Left ventricle myocardium inferior (tissue), 1 donor: Measurements from ENCODE around the gene AREL1. TPM values are rescaled to one million over a fixed set of nuclear protein-coding genes. Genes with fewer than 3 reads are reported as not detected.
A peak's percentile ranks its signal among the peaks of the same experiment; 100 is the strongest.

Experiments
- DNase-seq: peaks from one replicate; pipeline ENCODE4 v3.0.0-alpha.2; 2020
- H3K27ac ChIP-seq: fragments of 200-600 bp; replicated peaks from 2 replicates; pipeline ENCODE4 v1.8.0; 2021
- H3K27me3 ChIP-seq: fragments of 200-600 bp; 2 replicates; pipeline ENCODE4 v1.8.0; 2021; ENCODE audit warnings: low read depth
- H3K36me3 ChIP-seq: fragments of 200-600 bp; 2 replicates; pipeline ENCODE4 v1.8.0; 2021
- H3K4me1 ChIP-seq: fragments of 200-600 bp; 2 replicates; pipeline ENCODE4 v1.8.0; 2021
- H3K4me3 ChIP-seq: fragments of 200-600 bp; 2 replicates; pipeline ENCODE4 v1.8.0; 2021; ENCODE audit warnings: mild to moderate bottlenecking, moderate library complexity
- H3K9me3 ChIP-seq: fragments of 200-600 bp; replicated peaks from 2 replicates; pipeline ENCODE4 v1.8.0; 2021
- intact Hi-C: fragments of 100-400 bp; cut with micrococcal nuclease; formaldehyde crosslinking; loops from one replicate; pipeline ENCODE4 v1.11.0; 2022
- total RNA-seq: library from RNA; stranded (reverse); fragmentation: NEBNext Ultra II Directional; extraction: Animal tissue kit (Norgen Biotek cat#: 25700); gene quantifications from one replicate; pipeline ENCODE4 v1.2.1, GENCODE V29; 2021
- TF ChIP-seq, protein P1 (sequence below): fragments of 200-600 bp; IDR thresholded peaks from 2 replicates; pipeline ENCODE4 v1.8.0; 2021; ENCODE audit warnings: antibody characterized with exemption, mild to moderate bottlenecking, borderline replicate concordance
- donor health status: DM: no; HTN: yes; CAD: no; lungs with severe emphysema.

The AREL1 gene
- total RNA-seq, 1 donor from 2014 or later, result 23.7 TPM

DNA sequence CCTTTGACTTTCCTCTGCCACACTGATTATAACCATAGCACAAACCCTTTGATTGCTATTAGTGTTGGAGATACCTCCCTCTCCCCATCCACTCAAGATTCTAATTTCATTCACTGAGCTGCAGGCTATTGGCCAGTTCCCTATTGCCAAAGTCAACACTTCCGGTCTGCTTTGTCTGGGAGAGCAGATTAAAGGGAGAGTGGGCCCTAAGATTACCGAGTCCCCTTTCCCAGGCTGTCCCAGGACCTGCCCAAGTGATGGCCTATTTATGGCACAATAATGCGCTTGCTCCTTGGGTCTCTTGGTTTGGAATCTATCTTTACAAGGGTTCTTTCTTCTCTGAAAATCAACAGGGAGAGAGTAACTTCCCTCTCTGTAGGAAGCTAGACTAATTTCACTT, 57.9 kb downstream of the AREL1 start:
- Histone ChIP-seq H3K9me3 (no peaks in the 10 kb centered on the region), H3K4me3 (no peak overlapping the region), H3K27me3 (no peaks in the 10 kb centered on the region), H3K27ac (peak overlapping the region; percentile 13), H3K4me1 (no peaks in the 10 kb centered on the region), H3K36me3 (peaks cover 23% of the 10 kb centered on the region)
- no peak for DNase-seq
- TF ChIP-seq, protein P1, sequence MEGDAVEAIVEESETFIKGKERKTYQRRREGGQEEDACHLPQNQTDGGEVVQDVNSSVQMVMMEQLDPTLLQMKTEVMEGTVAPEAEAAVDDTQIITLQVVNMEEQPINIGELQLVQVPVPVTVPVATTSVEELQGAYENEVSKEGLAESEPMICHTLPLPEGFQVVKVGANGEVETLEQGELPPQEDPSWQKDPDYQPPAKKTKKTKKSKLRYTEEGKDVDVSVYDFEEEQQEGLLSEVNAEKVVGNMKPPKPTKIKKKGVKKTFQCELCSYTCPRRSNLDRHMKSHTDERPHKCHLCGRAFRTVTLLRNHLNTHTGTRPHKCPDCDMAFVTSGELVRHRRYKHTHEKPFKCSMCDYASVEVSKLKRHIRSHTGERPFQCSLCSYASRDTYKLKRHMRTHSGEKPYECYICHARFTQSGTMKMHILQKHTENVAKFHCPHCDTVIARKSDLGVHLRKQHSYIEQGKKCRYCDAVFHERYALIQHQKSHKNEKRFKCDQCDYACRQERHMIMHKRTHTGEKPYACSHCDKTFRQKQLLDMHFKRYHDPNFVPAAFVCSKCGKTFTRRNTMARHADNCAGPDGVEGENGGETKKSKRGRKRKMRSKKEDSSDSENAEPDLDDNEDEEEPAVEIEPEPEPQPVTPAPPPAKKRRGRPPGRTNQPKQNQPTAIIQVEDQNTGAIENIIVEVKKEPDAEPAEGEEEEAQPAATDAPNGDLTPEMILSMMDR, result no peak
- intact Hi-C loops, result no loop called here

DNA sequence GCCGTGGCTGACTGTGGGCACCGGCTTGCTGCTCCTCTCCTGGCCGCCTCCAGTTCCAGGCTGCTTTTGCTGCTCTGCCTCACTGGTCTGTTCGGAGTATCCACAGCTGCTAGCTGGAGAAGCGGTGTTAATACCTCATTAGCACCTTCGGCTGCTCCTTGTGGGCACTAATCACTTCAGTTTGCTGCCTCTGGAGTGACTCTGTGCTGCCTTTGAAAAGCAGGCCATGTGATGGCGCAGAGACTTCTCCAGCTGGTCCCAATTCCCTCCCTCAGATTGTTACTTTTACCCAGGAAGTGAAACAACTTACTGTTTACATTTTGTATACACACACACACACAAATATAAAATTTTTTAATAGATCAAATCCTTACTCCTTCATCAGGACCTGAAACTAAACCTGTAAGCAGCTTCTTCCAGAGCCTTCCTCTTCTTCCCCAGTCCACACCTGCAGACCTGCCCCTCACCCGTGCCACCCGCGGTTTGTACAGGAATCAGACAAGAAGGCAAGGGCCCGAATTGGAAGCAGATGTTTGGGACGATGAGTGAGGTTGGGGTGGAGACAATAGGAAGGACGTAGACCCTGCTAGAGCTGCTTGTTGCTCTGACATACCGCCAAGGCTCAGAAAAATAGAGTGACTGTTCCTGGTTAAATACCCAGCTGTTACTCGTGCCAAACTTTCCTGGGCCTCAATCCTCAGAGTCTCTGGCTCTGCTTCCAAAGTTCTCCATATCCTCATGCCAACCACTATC, 59.3 kb downstream of the AREL1 start:
- H3K9me3 ChIP-seq, result no peaks in the 10 kb centered on the region
- H3K27me3 ChIP-seq, result no peaks in the 10 kb centered on the region
- H3K4me3 ChIP-seq, result no peak overlapping the region
- DNase-seq, result no peak
- H3K27ac ChIP-seq, result no peak overlapping the region
- intact Hi-C loops, result no loop called here
- peaks cover 5% of the 10 kb centered on the region for H3K4me1 ChIP-seq
- peaks cover 13% of the 10 kb centered on the region for H3K36me3 ChIP-seq
- TF ChIP-seq, protein P1, result no peak

DNA sequence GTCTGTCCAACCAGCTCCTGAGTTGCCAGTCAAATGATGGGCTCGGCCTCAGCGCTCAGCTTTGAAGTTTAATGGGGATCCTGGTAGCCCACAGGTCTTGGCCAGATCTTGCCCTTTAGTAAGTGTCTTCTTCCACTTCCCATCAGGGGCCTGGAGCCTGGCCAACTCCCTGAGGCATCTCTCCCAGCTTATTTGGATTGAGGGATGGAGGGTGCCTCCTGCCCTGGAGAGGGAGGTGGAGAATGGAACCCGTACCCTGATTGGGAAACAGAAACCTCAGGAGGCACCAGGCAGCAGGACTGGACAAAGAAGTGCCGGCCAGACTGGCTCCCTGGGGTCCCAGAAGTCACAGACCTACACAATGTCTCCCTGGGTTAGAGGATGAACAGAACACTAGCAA, 60.3 kb downstream of the AREL1 start:
- intact Hi-C loops, result no loop called here
- Histone ChIP-seq H3K27ac (no peak overlapping the region), H3K9me3 (no peaks in the 10 kb centered on the region), H3K4me3 (no peak overlapping the region), H3K36me3 (peaks cover 13% of the 10 kb centered on the region), H3K4me1 (peaks cover 14% of the 10 kb centered on the region), H3K27me3 (no peaks in the 10 kb centered on the region)
- TF ChIP-seq, protein P1, result no peak
- no peak for DNase-seq

DNA sequence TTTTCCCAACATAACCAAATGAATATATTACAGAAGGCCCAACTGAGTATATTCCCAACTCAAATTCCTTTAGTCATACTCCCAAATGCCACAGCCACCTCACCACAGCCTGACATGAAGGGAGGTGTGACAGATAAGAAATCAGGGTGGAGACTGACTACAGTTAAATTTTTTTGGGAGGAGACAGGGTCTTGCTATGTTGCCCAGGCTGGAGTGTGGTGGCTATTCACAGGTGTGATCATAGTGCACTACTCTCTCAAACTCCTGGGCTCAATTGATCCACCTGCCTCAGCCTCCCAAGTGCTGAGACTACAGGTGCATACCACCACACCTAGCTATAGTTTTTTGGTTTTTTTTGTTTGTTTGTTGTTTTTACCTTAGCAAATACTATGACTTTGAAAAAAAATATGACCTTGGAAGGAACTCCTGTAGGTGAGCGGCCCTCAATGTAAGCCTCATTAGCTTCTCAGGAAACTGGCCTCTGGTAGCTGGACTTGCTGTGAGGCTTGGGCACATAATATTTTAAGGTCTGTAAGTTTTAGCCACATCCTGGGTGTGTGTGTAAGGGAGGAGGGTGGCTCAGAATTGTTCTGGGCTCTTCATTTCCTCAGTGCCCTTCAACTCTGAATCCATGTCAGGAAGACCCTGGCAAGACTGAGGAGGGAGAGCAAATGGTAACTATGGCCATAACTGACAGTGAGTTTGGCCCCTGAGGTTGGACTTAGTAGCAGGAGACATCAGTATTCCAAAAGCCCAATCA, 61.8 kb downstream of the AREL1 start:
- intact Hi-C loops, result no loop called here

DNA sequence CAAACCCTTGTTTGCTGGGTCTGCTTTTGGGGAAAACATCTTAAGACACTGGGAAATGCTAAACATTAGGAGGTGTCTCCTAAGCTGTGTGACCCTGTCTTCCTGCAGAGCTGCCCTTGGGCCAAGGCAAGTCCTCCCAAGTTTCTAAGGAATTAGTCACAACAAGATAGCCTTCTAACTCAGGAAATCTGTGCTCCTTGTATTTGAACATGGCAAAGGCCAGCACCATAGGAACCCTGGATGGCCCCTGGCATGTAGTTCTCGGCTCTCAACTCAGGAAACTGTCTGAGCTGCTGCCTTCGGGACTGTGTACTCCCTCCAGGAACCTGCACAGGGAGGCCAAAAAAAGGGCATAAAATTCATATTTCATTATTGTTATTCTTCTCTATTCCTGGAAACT, 63.2 kb downstream of the AREL1 start:
- TF ChIP-seq, protein P1, result no peak
- intact Hi-C loops, result no loop called here
- Histone ChIP-seq H3K36me3 (peaks cover 5% of the 10 kb centered on the region), H3K27me3 (no peaks in the 10 kb centered on the region), H3K4me3 (no peak overlapping the region), H3K9me3 (no peaks in the 10 kb centered on the region), H3K4me1 (peaks cover 14% of the 10 kb centered on the region), H3K27ac (no peak overlapping the region)
- DNase-seq, result no peak

More for the DNA sequence above, 61.8 kb downstream of the AREL1 start:
- Histone ChIP-seq H3K4me1 (peaks cover 14% of the 10 kb centered on the region), H3K27me3 (no peaks in the 10 kb centered on the region), H3K27ac (no peak overlapping the region), H3K4me3 (no peak overlapping the region), H3K9me3 (no peaks in the 10 kb centered on the region), H3K36me3 (peaks cover 5% of the 10 kb centered on the region)
- DNase-seq, result no peak
- TF ChIP-seq, protein P1, result no peak
